Activated CD8-positive, alpha-beta memory T cell treated with anti-CD3 and anti-CD28 coated beads, Interleukin-2, amount 50 U/mL, for 24 hours (primary cell): Measurements from ENCODE around the gene MSH5.
"Not testable (repeated sequence)": the region's sequence is repeated elsewhere in the genome, so short reads cannot be mapped to it uniquely, and the experiment has no call there.

ENCODE experiments used
- DNase-seq: peaks from one replicate; pipeline ENCODE4 v3.0.0-alpha.2; 2020; ENCODE audit errors: extremely low read depth

Gene MSH5

GRCh38 chr6:31801031-31801927 lies 61.5 kb downstream of the MSH5 start:
- not testable (repeated sequence) for DNase-seq

GRCh38 chr6:31805939-31806469 lies 66.2 kb downstream of the MSH5 start:
- DNase-seq = no peak

GRCh38 chr6:31806470-31807272 lies 66.9 kb downstream of the MSH5 start, which contains the start of gene LSM2:
LSM2 (minus strand) TSS chr6:31806966; CDS start chr6:31806757, 209 bp downstream.
- DNase-seq = peak; percentile 90

- not testable (repeated sequence) for DNase-seq
Measured at GRCh38 chr6:31808599-31808998, 68.8 kb downstream of the MSH5 start.

- DNase-seq = no peak
Measured at GRCh38 chr6:31811645-31812044, 71.8 kb downstream of the MSH5 start.
